HAP-1 (cell line): ENCODE data around the gene CHST11.

Experiments used
- DNase-seq, 2 experiments: peaks; one replicate each; pipeline ENCODE4 v3.0.0-alpha.2; 2016 to 2020; ENCODE audit warnings: low spot score in 2 of 2
- H3K27me3 ChIP-seq: fragments of 250-450 bp; sonication (Bioruptor Pico); 2 replicates; pipeline ENCODE4 v1.5.1; 2020; ENCODE audit warnings: low read depth, mild to moderate bottlenecking, moderate library complexity
- H3K36me3 ChIP-seq: fragments of 250-450 bp; sonication (Bioruptor Pico); replicated peaks from 2 replicates; pipeline ENCODE4 v1.5.1; 2020; ENCODE audit warnings: mild to moderate bottlenecking
- H3K4me1 ChIP-seq: fragments of 250-450 bp; sonication (Bioruptor Pico); 2 replicates; pipeline ENCODE4 v1.5.1; 2020; ENCODE audit warnings: mild to moderate bottlenecking
- H3K4me3 ChIP-seq: fragments of 250-450 bp; sonication (Bioruptor Pico); 2 replicates; pipeline ENCODE4 v1.5.1; 2020; ENCODE audit warnings: mild to moderate bottlenecking, moderate library complexity
- H3K9me3 ChIP-seq: fragments of 250-450 bp; sonication (Bioruptor Pico); 2 replicates; pipeline ENCODE4 v1.5.1; 2020; ENCODE audit warnings: mild to moderate bottlenecking, moderate library complexity
- in situ Hi-C: fragments of 300-500 bp; cut with MboI; formaldehyde crosslinking; loops from 3 replicates; pipeline ENCODE4 v1.14.3; 2020; ENCODE audit warnings: low sequenced_read_pairs, inconsistent platforms, mixed read lengths

Gene CHST11

DNA sequence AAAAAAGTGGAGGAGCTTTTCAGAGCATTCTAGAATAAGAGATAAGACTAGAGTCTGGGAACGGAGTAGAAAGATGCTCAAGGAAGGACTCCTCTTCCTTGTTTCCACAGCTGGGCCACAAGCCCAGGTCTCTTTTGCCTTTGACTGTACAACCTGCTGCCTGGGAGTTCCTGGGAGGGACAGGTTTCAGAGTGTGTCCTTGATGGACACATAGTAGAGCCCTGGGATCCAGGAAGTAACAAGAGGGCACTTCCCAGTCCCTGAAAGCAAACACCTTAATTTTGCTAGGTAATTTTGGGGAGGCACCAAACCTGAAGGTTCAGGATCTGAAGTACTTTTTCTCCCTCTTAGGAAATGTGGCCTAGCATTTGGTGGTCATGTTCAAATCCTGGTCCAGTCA lies 44.4 kb downstream of the CHST11 start:
- no peak for DNase-seq
- no peaks in the 10 kb centered on the region for H3K9me3 ChIP-seq
- peaks cover 15% of the 10 kb centered on the region for H3K4me1 ChIP-seq
- in situ Hi-C loops = no loop called here
- H3K36me3 ChIP-seq = no peaks in the 10 kb centered on the region
- no peak overlapping the region for H3K4me3 ChIP-seq
- no peaks in the 10 kb centered on the region for H3K27me3 ChIP-seq

DNA sequence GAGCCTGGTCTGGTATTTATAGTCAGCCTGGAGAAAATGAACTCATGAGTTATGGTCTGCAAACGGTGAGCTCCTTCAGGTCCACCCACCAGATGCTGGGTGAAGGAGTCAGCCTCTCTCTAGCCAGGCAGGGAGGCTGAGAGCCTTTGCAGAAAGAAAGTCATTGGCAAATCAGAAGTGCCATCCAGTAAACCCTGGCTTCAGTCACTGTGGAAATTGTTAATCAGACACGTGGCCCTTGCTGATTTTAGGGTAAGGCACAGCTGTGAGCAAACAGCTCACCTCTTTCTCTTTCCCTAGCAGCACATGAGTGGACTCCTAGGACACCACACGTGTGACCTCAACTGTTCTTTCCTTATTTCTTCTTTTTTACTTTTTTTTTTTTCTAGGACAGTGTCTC lies 44.9 kb downstream of the CHST11 start:
- Histone ChIP-seq H3K36me3 (no peaks in the 10 kb centered on the region), H3K4me1 (peaks cover 14% of the 10 kb centered on the region), H3K27me3 (no peaks in the 10 kb centered on the region), H3K9me3 (no peaks in the 10 kb centered on the region), H3K4me3 (no peak overlapping the region)
- DNase-seq = no peak
- in situ Hi-C loops = no loop called here

DNA sequence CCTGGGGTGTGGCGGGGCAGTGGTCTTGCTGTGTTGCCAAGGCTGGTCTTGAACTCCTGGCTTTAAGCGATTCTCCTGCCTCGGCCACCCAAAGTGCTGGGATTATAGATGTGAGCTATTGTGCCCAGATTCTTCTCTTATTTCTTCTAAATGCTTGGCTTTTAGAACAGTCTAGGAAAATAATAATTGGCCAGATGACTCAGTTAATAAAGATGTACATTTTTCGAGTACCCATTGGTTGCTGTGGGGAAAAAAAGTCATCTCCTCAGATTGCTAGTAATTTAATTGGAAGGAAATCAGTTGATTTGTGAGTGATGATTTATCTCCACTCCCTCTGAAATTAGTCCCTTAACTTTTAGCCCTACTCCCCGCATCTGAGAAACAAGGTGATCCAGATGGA lies 45.5 kb downstream of the CHST11 start:
- Histone ChIP-seq H3K36me3 (no peaks in the 10 kb centered on the region), H3K4me1 (peaks cover 14% of the 10 kb centered on the region), H3K9me3 (no peaks in the 10 kb centered on the region), H3K4me3 (no peak overlapping the region), H3K27me3 (no peaks in the 10 kb centered on the region)
- in situ Hi-C loops = no loop called here
- DNase-seq = no peak

DNA sequence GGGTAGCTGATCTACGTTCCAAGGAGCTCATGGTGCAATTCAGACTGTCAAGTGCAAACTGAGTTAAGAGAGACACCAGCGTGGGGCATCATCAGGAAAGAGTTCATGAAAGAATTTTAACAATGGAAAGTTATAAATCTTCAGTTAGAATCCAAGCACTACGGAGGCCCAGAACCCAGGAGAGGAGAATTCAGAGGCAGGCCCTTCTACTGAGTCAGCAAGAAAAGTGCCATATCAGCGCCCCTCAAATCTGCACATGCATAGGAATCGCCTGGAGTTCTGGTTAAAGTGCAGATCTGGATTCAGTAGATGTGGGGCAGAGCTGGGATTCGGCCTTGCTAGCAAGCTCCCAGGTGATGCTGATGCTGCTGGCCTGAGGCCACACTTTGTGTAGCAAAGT lies 45.9 kb downstream of the CHST11 start:
- in situ Hi-C loops = no loop called here
- no peaks in the 10 kb centered on the region for H3K36me3 ChIP-seq
- peaks cover 14% of the 10 kb centered on the region for H3K4me1 ChIP-seq
- H3K27me3 ChIP-seq = no peaks in the 10 kb centered on the region
- DNase-seq = no peak
- H3K9me3 ChIP-seq = no peaks in the 10 kb centered on the region
- no peak overlapping the region for H3K4me3 ChIP-seq

DNA sequence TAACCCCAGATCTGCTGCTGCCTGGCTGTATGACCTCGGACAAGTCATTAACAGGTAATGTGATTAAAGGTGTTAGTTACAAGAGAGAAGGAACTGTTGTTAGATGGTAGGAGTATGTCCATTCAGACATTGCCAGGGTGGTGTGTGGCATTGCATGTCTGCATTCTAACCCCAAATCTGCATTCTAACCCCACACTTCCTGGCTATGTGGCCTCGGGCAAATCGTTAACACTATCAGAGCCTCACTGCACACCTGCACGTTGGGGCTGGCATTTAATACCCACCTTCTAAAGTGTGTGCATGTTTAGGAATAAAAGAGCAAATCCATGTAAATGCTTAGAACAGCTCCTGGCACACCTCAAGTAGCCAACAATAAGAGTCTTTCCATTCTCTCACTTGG lies 46.4 kb downstream of the CHST11 start:
- Histone ChIP-seq H3K9me3 (no peaks in the 10 kb centered on the region), H3K4me3 (no peak overlapping the region), H3K27me3 (no peaks in the 10 kb centered on the region), H3K36me3 (no peaks in the 10 kb centered on the region), H3K4me1 (peaks cover 14% of the 10 kb centered on the region)
- in situ Hi-C loops = no loop called here
- DNase-seq = no peak

DNA sequence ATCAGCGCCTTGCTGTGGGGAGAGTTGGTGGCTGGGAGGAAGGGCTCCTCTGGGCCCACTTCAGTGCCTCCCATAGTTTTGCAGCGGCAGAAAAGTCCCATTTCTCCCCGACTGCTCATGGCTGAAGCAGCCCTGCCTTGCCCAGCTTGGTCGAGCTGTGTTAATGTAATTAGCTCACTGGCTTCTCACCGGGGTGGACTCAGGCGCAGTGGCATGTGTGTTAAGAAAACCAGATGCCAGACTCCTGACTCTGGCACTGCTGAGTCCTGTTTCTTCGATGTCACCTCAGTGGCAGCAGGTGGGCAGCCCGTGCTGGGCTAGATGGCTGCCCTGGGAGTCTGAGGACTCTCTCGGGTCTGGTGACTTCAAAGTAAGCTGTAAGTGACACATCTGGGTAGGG lies 47.4 kb downstream of the CHST11 start:
- Histone ChIP-seq H3K36me3 (no peaks in the 10 kb centered on the region), H3K27me3 (no peaks in the 10 kb centered on the region), H3K9me3 (no peaks in the 10 kb centered on the region), H3K4me1 (peaks cover 14% of the 10 kb centered on the region), H3K4me3 (no peak overlapping the region)
- DNase-seq = no peak
- in situ Hi-C loops = no loop called here

DNA sequence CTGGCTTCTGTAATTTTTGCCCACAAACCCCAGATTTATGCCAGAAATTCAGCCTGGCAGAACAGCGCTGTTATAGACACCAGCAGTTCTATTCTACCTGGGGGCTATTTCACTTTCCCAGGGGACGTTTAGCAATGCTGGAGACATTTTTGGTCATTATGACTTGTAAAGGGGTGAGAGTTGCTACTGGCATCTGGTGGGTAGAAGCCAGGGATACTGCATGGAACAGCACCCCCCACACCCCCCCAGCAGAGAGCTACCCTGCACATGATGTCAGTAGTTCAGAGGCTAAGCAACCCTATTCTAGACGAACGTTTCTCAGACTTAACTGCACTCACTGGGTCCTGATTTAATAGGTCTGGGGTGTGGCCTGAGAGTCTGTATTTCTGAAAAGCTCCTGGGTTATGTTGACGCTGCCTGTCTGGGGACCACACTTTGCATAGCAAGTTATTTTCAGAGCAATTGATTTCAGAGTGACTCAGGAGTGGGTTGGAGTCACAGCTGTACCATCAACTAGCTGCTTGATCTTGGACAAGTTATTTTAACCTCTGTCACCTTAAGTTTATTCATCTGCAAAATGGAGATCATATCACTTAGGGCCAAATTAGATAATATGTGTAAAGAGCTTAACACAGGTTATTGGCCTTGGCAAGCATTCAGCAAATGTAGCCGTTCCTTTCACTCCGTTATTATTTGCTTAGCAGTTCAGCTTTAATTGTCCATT lies 48.5 kb downstream of the CHST11 start:
- in situ Hi-C loops = no loop called here
- no peaks in the 10 kb centered on the region for H3K27me3 ChIP-seq
- no peaks in the 10 kb centered on the region for H3K9me3 ChIP-seq
- DNase-seq = peak; percentile 11 to 16
- H3K4me3 ChIP-seq = no peak overlapping the region
- peaks cover 6% of the 10 kb centered on the region for H3K4me1 ChIP-seq
- no peaks in the 10 kb centered on the region for H3K36me3 ChIP-seq

DNA sequence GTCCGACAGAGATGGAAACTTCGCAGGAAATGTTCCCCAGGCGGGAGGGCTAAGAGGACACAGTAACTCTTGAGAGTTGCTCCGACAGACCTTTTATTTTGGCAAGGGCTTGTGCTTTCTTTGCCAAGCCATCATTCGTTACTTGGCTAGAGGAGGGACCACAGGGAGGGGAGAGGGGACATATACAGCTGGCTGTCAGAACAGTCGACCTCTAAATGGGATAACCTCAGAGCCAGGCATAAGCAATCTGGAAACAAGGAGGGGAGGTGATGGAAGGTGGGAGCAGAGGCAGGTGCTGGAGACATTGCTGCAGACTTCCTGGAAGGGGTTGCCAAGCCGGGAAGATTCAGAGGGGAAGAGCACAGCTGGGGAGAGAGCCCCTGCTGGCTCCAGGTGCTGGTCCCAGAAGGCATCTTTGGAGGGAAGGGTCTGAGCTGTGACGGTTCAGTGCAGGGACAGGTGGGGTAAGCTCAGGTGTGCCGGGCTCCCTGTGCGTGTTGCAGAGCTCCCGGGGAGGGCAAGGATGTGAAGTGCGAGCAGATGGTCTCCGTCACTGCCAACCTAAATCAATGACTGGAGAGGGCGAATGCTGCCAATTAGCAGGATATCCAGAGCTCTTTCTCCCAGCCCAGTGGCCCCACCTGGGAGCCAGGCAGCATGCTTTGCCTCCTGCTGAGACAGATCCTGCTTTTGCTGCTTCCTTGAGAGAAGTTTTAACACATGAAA lies 50.1 kb downstream of the CHST11 start:
- H3K4me1 ChIP-seq = peaks cover 11% of the 10 kb centered on the region
- H3K27me3 ChIP-seq = no peaks in the 10 kb centered on the region
- no peak for DNase-seq
- H3K9me3 ChIP-seq = no peaks in the 10 kb centered on the region
- no peaks in the 10 kb centered on the region for H3K36me3 ChIP-seq
- in situ Hi-C loops = no loop called here
- no peak overlapping the region for H3K4me3 ChIP-seq

DNA sequence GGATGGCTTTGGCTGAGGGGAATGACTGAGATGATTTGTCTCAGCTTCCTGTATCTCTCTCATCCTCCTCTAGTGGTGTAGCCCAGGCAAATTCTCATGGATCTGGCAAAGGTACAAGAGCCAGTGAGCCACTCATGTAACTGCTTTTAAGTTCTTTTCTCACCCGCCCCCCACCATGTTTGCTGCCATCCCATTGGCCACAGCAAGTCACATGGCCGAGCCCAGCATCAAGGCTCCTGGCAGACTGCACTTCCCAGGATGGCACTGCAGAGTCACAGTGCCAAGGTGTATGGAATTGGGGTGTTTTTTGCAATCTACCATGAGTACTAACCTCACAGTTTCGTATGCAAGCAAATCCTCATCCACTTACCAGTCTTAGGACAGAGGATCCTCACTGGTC lies 50.9 kb downstream of the CHST11 start:
- DNase-seq = no peak

DNA sequence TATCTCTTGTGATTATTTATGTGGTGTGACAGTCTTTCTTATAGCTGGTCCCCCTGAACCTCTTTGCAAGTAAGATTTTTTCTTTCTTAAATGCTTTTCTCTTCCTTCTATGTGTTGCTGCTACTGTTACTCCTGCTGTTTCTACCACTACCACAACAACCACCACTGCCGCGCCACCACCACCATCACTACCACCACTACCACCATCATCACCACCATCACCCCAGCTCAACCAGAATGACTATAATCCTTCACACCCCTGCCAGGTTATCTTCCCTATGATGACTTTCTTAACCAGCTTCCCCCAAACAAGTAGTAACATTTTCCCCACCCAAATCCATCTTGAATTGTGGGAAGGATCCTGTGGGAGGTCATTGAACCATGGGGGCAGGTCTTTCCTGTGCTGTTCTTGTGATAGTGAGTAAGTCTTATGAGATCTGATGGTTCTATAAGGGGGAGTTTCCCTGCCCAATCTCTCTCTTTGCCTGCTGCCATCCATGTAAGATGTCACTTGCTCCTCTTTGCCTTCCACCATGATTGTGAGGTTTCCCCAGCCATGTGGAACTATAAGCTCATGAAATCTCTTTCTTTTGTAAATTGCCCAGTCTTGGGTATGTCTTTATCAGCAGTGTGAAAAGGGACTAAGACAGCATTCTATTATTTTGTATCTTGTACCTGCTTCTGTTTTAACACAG lies 52.2 kb downstream of the CHST11 start:
- H3K4me3 ChIP-seq = no peak overlapping the region
- no peak for DNase-seq
- in situ Hi-C loops = no loop called here
- H3K27me3 ChIP-seq = no peaks in the 10 kb centered on the region
- no peaks in the 10 kb centered on the region for H3K36me3 ChIP-seq
- H3K4me1 ChIP-seq = peaks cover 11% of the 10 kb centered on the region
- H3K9me3 ChIP-seq = no peaks in the 10 kb centered on the region

More for the DNA sequence above, 50.9 kb downstream of the CHST11 start:
- H3K4me3 ChIP-seq = no peak overlapping the region
- H3K4me1 ChIP-seq = peaks cover 11% of the 10 kb centered on the region
- in situ Hi-C loops = no loop called here
- H3K27me3 ChIP-seq = no peaks in the 10 kb centered on the region
- no peaks in the 10 kb centered on the region for H3K36me3 ChIP-seq
- H3K9me3 ChIP-seq = no peaks in the 10 kb centered on the region

DNA sequence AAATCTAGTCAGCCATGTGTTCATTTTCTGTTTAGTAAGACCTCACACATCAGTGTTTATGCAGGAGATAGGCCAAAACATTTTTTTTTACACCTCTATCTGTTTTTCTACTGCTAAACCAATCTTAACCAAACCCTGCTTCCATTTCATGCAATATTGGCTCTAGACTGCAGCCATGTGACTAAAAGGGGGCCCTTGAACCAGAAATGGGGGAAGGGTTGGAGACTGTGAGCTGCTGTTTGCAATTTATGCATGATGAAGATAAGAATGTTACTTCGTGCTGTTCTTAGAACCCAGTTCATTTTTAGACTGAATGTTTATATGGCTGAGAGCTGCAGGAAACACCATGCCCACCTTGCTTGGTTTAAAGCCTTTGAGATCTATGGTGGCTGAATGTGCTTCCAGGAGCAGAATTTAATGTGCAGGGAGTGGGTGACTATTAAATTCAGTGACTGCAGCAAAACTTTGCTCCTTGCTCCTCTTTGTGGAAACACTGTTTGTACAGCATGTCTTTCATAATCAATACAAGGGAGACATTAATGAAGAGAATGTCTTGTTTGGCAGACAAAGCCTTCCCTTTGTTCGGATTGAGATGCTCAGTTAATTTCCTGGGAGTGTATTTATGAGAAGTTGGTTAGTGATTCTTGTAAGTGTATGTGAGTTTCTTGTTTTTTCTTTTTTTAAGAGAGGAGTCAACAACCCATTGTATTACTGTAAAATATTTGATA lies 53.6 kb downstream of the CHST11 start:
- H3K27me3 ChIP-seq = no peaks in the 10 kb centered on the region
- H3K4me1 ChIP-seq = peaks cover 11% of the 10 kb centered on the region
- H3K4me3 ChIP-seq = no peak overlapping the region
- DNase-seq = peak in 1 of 2 experiments; percentile 31
- in situ Hi-C loops = no loop called here
- no peaks in the 10 kb centered on the region for H3K9me3 ChIP-seq
- no peaks in the 10 kb centered on the region for H3K36me3 ChIP-seq

DNA sequence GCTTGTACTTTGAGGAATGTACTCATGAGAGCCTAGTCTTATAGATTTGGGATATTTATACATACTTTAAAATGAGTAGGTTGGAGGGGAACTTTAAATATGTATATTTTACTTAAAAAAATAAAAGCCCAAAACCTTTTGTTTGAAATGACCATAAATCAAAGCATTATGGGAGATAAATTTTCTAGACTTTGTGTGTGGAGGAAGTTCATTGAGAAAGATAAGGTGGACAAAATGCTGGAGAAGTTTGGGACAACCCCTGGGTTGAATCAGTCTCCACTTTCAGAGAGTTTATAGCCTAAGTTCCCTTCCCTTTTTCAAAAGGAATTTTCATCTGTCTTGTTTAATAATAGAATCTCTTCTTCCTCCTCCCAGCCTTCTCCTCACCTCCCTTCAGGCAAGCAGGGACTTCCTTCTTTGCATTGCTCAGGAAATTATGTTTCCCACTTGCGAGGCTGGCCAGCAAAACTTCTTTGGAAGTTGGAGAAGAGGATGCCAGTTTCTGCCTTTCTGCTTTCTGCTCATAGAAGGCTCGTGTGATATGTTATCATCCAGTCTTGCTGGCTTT lies 54.2 kb downstream of the CHST11 start:
- in situ Hi-C loops = no loop called here
- Histone ChIP-seq H3K9me3 (no peaks in the 10 kb centered on the region), H3K36me3 (no peaks in the 10 kb centered on the region), H3K4me1 (peaks cover 8% of the 10 kb centered on the region), H3K4me3 (no peak overlapping the region), H3K27me3 (no peaks in the 10 kb centered on the region)
- no peak for DNase-seq

DNA sequence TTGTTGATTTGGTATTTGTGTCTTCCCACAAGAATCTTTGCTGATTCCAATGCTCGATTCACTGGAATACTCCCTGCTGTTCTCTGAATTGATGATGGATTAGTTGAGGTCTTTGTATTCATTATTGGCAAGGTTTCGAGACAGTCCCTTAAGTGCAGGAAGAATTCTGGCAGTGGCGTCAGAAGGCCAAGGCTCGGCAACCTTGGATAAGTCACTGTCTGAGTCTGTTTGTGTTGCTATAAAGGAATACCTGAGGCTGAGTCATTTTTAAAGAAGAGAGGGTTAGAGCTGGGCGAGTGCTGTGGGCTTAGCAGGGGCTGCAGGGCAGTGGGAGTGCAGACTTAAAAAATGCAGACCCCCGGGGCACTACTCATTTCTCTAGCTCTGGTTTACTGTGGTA lies 56.9 kb downstream of the CHST11 start:
- no peaks in the 10 kb centered on the region for H3K9me3 ChIP-seq
- no peak for DNase-seq
- in situ Hi-C loops = no loop called here
- H3K4me3 ChIP-seq = no peak overlapping the region
- H3K4me1 ChIP-seq = peaks cover 8% of the 10 kb centered on the region
- H3K36me3 ChIP-seq = no peaks in the 10 kb centered on the region
- H3K27me3 ChIP-seq = no peaks in the 10 kb centered on the region
